Glomerular visceral epithelial cell (primary cell): Measurements from ENCODE around the gene WDFY3.

ENCODE experiments used
- DNase-seq: peaks from one replicate; pipeline ENCODE4 v3.0.0-alpha.2; 2016; ENCODE audit errors: extremely low spot score

WDFY3 gene

DNA sequence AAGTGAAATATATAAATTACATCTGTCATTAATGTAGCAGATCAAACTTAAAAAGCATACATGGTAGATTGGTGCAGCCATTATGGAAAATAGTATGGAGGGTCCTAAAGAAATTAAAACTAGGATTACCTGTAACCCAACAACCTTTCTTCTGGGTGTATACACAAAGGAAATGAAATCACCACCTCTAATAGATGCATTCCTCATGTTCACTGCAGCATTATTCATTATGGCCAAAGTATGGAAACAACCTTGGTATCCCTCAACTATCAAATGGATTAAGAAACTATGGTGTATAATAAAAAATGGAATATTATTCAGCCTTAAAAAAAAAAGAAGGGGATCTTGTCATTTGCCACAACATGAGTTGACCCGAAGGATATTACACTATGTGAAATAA lies 13.7 kb downstream of the WDFY3 start:
- peak; percentile 21 for DNase-seq

DNA sequence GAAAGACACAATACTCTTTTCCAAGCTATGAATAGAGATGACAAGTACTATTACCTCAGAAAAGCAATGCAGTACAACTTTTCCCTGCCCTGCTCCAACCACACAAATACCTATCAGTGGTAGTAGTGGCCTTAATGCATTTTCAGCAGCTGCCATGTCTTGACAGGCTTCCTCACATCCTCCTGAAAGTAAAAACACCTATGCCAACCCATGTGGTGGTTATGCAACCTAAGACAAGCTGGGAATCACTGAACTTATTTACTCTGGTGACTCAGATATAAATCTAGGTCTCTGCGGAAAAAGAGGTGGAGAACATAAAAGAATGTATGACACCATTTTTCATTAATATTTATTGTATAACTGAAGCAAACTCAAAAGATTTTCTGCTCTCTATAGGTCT lies 14.5 kb downstream of the WDFY3 start:
- DNase-seq = peak; percentile 85

DNA sequence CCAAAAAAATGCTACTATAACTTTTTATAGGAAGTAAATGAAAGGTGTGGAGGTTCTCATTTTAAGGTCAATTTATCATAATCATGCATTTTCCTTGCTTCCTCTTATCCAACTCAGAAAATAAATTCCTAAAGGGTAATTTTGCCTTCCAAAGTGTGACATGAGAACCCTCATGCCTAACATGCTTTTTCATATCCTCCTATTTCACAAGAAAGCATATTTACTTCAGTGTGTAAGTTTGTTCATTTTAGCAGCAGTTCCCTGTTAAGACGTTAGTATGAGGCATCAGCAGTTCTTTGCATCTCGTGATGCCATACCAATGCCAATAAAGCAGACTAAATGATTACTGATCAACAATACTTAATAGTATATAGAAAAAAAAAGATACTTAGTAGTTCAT lies 18.4 kb downstream of the WDFY3 start:
- no peak for DNase-seq

DNA sequence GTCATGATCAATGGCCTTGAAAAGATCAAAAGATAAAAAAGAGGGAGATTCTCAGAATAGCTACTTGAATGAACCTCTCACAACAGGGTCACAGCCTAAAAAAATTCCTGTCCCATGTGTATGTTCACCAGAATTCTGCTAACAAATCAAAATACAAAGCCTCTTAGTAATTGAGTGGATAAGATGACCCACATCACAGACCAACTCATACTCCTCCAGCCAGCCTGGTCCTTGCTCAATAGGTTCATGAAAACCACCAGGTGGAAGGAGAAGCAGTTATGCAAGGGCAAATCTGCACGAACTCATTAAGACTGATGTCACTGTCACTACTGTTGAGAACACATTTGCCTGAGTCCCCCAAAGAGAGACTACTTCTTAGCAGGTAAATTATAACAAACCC lies 21.5 kb downstream of the WDFY3 start:
- no peak for DNase-seq

DNA sequence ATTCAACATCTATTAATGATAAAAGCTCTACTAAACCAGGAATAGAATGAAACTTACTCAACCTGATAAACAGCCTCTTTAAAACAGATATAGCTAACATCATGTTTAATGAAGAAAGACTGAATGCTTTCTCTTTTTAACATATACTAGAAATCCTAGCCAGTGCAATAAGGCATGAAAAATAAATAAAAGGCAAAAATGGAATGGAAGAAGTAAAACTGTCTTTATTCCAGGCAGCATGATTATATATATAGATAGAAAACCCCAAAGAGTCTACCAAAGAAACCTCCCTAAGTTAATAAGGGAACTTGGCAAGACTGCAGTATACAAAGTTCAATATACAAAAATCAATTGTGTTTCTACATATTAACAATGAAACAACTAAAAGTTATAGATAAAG lies 25.5 kb downstream of the WDFY3 start:
- DNase-seq = no peak

DNA sequence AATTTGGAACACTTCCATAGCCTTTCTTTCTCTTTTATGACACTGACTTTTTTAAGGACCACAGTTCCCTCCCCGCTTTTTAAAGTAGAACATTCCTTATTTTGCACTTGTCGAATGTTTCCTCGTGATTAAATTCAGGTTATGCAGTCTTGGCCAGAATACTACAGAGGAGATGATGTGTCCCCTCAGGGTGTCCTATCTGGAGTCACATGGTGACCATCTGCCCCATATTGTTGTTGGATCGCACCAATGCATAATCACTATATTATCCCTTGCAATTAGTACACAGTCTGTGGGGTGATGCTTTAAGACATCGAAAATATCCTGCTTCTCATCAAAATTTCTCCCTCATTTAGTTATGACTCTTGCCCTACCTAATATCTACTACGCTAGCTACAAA lies 27.4 kb downstream of the WDFY3 start:
- DNase-seq = no peak

DNA sequence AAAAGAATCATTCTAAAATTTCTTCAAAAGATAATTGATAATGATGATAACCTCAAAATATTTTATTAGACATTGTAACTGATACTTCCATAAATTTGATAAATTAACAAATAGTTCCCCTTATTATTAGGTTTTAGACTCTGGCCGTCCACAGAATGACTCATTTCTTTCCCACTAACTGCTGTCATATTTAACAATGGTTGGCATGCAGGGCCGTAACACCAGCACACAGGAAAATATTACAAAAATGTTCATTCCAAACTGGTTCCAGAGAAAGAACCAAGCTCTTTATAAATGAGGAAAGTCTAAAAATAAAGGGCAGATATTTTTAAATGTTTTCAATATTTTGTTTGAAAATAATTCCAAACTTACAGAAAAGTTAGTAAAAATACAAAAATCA lies 28.2 kb downstream of the WDFY3 start:
- DNase-seq = peak; percentile 38

DNA sequence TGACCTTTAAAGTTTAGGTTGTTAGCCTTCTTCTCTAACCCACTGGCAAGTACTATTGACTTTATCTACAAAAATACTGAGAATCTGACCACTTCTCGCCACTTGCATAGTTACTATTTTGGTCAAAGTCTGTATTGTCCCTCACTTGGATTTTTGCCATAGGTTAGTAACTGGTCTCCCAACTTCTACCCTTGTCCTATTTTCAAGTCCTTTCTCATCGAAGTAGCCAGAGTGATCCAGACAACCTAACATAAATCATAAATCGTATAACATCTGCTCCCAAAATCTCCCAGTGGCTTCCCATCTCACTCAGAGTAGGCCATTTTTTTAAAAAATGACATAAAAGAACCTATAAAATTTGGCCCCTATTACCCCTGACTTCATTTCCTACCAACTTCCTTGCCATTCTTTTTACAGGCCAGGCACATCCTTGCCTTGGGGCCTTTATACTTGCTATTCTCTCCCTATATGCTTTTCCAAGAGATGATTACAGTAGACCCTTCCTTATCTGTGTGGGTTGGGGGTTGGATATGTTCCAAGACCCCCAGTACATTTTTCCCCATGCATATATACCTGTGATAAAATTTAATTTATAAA lies 29.0 kb downstream of the WDFY3 start:
- DNase-seq = no peak

DNA sequence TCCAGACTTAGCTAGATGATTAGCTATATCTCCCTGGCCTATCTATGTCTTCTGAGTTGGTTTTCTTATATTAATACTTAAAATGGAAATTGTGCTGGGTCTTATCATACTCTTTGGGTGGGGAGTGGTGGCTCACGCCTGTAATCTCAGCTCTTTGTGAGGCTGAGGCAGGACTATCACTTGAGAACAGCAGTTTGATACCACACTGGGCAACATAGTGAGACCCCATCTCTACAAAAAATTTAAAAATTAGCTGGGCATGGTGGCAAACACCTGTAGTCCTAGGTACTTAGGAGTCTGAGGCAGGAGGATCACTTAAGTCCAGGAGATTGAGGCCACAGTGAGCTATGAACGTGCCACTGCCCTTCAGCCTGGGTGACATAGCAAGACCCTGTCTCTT lies 30.4 kb downstream of the WDFY3 start:
- no peak for DNase-seq

DNA sequence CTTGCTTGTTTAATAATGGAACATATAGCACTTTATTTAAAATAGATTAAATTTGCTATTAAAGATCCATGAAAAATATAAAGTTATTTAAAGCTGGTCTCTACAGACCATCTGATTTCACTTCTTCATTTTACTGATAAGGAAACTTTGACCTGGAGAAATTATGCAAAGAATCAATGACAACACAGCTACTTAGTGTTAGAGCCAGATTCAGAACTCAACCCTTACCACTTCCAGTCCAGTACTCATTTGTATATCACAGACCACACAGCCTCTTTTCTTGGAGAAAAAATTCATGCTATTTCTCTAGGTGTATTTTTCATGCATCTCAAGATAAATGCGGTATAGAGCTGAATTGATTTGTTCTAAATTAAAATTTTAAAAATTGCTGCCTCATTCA lies 34.0 kb downstream of the WDFY3 start:
- DNase-seq = no peak

DNA sequence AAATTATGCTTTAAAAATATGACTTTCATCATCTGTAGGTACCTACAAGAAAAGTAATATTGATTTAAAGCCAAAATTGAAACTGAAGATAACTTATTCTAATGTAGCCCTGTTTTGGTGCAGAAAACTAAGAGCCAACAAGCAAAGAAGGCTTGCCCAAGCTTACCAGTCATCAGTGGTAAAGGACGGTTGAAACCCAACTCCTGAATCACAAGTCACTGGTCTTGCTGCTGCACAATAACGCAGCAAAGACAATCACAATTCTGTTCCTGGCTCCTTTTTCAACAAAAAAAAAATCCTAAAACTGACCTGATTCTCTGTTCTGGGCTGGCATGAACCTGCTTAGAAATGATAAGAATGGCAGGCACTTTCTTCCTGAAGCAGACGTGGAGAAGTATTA lies 34.5 kb downstream of the WDFY3 start:
- DNase-seq = no peak

DNA sequence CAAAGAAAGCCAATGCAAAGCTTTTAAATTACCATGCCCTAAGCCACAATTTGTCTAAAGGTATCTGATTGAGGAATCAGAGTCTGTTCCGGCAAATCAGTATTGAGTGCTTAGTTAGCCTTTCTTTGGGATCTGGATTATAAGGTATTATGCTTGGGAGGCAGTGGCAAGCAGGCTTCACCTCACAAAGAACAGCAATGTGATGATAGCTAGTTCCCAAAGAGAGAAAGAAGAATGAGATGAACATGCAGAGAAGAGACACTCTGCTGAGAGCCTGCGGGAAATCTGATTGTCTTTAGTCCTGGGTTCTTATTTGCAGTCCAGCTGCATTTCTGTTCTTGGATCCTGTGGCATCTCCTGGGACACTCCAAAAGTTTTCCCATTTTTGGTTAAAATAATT lies 35.2 kb downstream of the WDFY3 start:
- DNase-seq = no peak

DNA sequence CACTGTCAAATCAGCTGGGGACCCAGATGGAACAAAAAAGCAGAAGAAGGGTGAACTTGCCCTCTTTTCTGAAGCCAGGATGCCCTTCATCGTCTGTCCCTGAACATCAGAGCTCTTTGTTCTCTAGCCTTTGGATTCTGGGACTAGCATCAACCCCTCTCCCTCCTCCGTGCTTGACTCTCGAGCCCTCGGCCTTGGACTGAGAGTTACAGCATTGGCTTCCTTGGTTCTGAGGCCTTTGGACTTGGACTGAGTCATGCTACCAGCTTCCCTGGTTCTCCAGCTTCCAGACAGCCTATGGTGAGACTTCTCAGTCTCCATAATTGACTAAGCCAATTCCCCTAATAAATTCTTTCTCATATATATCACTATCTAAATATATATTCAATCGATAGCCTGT lies 38.4 kb downstream of the WDFY3 start:
- DNase-seq = no peak

DNA sequence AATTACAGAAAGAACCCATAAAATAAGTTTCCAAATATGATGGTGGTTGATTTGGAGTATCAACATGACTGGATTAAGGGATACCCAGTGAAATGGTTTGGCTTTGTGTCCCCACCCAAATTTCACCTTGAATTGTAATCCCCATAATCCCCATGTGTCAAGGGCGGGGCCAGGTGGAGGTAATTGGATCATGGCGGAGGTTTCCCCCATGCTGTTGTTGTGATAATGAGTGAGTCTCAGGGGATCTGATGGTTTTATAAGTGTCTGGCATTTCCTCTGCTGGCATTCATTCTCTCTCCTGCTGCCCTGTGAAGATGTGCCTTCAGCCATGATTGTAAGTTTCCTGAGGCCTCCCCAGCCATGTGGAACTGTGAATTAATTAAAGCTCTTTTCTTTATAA lies 39.1 kb downstream of the WDFY3 start:
- DNase-seq = no peak

DNA sequence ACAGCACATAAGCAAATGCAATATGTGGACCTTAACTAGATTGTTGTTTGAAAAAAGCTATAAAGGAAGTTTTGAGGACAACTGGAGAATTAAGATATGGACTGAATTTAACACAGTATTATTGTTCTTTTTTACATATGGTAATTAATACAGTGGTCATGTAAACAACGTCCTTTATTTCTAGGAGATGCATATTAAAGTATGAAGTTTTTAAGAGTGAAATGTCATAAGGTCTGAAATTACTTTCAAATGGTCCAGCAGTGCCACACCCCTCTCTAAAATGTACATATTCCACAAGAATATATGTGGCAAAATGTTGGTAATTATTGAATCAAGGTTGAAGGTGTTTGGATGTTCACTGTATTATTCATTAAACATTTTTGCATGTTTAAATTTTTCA lies 40.9 kb downstream of the WDFY3 start:
- no peak for DNase-seq

DNA sequence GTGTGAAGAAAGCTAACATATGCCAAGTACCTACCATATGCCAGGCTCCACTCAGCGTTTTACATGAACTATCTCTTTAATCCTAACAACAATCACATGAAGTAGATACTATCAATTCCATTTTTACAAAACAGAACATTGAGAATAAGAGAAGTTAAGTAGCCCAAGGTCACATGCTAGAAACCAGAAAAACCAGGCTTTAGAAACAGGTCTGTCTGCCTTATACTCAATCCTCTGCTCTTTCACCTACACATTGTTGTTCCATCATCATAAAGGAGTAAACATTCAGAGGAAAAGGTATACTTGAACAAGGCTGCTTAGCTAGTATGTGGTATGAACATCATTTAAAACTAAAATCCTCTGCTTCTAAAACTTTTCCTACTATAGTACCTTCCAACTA lies 42.1 kb downstream of the WDFY3 start:
- no peak for DNase-seq

DNA sequence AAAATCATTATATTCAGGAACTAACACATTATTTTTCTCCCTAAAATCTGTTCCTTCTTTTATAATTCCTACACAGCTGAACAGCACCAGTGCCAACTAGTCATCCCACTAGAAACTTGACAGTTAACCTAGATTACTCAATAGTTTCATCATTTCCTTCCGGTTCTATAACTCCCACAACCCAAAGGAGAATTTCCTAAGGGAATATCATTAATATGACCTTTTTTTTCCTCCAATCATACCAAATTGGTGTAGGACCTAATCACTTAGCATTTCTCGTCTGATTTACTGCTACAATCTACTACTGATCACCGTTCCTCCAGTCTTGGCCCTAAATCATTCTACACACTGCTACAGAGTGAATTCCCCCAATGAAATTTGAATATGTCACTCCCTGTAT lies 45.9 kb downstream of the WDFY3 start:
- no peak for DNase-seq

DNA sequence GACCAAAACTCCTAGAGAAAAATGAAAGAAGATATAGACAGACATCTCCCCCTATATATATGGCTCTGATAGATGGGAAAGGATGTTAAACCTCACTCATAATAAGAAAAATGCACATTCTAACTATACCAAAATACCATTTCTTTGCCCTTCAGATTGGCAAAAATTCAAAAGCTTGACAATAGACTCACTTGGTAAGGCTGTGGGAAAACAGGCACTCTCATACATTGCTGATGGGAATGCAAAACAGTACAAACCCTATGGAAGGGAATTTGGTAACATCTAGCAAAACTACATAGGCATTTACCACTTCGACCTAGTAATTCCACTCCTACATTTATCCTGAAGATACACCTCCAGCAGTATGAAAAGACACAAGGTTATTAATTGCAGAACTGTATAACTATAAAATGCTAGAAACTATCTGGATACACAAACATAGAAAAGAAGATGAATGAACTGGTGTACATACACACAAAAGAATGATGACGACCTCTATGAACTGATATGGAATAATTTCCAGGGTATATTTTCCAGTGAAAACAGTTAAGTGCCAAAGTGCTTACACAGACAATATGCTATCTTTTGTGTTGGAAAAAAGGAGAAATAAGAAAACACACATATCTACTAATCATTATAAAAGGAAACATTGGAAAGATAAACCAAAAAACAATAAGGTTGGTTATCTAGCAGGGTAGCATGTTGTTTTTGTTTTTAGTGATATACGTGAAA lies 48.5 kb downstream of the WDFY3 start:
- DNase-seq = no peak

DNA sequence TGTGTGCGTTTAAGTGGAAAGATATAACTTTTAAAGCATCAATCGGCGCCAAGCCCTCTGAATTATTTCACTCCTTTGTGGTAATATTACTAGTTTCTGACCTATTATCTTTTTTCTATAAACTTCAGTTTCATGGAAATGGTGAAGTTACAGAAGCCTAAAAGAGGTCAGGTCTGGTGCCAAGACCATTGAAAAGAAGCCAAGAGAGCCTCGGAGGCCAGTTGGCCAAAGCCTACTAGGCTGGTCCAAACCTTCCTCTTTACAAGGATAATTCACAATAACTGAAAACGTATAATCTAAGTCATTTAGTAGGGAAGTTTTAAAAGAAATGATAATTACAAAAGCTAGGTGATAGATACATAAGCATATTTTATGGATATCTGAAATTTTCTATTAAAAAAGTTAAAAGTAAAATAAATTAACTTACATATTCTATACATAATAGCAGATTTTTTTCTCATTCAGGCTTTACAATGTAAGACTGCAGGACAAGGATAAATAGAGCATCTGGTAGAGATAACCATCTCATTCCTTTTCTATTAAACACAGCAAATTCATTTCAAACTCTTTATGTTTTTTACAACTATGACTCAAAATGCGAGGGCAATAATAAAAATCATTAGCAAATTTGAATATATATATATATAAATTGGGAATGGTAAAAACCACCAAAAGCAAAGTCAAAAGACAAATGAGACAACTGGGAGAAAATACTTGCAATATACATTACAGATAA lies 49.2 kb downstream of the WDFY3 start:
- no peak for DNase-seq

DNA sequence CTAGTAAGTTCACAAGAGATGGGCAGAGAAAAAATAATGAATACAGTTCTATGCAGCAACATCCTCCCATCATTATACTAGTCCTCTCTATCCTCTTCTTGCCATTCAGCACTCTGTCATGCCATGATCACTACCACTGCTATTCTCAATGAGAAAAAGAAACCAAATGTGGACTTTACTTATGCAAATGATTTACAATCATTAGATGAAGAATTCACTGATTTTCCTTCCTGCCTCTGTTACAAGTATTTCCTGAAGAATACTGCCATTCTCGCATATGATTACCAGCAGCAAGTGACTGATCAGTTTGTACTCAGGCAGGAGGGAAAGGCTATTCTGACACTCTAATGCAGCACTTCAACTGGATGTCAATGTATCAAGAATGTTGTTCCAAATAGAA lies 50.3 kb downstream of the WDFY3 start:
- no peak for DNase-seq

DNA sequence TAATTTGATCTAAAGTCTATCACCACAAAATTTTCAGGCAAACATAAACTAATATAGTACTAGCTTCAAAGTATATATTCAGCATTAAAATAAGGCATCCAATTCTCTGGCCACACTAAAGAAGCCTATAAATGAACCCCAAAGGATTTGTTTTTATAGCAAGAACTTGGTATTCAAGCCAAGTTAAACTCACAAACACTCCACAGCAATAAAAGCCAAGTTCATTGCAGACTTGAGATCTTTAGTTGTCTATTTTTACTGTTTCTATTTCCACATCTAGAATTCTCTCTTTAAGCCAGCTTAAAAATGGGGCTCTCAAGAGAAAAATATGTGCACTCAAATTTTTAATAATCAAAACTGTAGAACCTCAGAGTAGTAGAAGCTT lies 51.1 kb downstream of the WDFY3 start:
- DNase-seq = no peak

DNA sequence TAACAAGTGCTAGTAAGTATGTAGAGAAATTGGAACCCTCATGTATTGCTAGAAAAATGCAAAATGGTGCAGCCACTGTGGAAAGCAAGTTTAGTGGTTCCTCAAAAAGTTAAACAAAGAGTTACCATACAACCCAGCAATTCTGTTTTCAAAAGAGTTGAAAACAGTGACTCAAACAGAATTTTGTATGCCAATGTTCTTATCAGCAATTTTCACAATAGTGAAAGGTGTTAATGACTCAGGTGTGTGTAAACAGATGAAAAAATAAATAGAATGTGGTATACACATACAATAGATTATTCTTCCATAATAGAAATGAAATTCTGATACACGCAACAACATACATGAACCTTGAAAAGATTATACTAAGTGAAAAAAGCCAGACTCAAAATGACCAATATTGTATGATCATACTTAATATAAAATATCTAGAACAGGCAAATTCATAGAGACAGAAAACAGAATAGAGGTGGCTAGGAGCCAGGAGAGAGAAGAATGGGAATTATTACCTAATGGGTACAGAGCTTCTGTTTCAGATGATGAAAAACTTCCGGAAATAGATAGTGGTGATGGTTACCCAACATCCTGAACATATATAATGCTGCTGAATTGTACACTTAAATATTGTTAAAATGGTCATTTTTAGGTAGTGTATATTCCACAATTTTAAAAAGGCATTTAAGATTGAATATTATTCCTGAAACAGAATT lies 51.6 kb downstream of the WDFY3 start:
- no peak for DNase-seq

DNA sequence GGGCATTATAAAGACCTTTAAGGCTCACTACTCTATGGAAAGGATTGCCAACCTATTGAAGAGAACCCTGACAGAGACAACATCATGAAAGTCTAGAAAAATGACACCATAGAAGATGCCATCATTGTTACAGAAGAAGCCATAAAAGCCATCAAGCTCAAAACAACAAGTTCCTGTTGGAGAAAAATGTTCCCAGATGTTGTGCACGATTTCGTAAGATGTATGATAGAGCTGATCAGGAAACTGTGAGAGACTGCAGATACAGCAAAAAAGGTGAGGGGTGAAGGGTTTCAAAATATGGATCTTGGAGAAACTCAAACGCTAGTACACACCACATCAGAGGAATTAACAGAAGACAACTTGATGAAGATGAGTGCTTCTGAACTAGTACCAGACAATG lies 53.3 kb downstream of the WDFY3 start:
- no peak for DNase-seq
